ENCODE measurements around the gene EDRF1.
"Not testable (repeated sequence)": the region's sequence is repeated elsewhere in the genome, so short reads cannot be mapped to it uniquely, and the experiment has no call there.

Gene EDRF1

DNA sequence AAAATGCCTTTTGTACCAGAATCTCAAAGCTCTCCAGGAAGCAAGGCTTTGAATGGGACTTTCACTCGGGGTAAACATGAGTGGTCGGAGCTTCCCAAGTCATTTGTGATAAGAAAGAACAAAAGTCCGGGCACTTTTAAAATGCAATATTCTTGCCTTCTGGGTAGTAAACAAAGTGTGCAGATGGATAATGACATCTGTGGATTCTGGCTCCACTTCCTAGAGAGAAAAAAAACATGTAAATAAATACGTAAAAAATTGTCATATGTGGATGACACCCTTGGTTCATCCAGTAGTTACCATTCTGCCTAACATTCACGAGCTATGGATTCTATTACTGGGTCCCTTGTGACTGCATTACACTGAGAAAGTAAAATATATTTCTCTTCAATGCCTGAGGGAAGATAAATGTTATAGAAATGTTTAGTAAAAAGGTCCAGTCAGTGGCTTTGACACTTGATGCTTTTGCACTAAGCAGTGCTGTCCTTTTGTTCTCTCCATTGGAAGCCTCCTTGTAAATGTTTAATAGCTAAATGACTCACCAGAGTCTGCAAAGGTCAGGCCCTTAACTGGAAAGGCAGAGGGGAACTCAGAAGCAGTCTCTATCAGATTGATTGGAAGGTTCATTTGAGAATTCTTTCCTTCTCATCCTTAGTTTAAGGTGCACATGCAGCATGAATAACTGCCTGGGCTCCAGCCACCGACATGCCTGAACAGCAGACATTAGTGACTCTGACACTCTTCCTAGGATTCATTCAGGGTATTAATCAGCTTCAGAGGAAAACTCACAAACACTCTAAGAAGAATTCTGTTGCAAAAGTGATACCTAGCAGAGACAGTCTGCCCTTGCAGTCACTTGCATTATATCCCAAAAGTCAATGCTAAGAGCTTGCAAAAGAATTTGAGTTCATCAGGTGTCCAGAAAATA, 11.7 kb upstream of the EDRF1 start:
- DNase-seq (ENCODE audit: low read depth in 2 of 2): no peak

DNA sequence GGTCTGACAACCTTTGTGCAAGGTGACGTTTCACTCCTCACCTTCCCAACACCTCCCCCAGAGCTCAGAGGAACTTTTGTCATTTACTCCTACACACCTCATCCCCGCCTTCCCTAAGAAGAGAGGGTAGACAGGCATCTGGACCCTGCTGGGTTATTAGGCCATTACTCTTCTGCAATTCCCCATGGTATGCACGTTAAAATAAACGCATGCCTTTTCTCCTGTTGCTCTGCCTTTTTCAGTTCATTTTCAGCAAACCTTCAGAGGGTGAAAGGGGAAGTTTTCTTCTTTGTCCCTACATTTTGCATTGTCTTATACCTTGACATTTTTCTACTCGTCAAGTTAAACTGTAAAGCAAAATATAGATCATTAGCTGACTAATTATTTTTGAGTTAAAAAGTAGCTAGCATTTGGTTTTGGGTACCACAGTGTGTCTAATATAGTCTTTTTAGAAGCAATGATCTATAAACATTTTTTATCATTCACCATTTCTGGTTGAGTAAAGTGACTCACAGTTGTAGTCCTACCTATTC, 10.5 kb upstream of the EDRF1 start:
- no peak for DNase-seq (ENCODE audit: low read depth in 2 of 2)

GRCh38 chr10:125709553-125710474, 9.7 kb upstream of the EDRF1 start:
- no peak for DNase-seq (ENCODE audit: low read depth in 2 of 2)

DNA sequence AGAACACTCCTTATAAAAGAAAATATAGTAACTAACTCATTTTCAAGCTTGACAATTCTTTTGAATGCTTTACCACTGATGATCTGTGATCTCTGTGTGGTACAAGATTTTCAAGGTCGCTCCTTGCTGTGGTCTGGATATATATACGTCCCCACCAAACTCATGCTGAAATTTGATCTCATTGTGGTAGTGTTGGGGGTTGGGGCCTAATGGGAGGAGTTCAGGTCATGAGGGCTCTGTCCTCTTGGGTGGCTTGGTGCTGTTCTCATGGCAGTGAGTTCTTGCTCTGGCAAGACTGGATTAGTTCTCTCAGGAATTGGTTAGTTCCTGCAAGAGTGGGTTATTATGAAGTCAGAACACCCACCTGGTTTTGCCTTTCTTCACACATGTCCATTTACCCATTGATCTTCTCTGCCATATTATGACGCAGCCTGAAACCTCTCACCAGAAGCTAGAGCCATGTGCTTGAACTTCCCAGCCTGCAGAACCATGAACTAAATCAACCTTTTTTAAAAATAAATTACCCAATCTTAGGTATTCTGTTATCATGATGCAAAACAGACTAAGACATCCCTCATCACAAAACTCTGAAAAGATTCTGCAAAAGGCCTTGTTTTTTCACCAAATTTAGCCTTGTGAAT, 8.3 kb upstream of the EDRF1 start:
- no peak for DNase-seq (ENCODE audit: low read depth in 2 of 2)

DNA sequence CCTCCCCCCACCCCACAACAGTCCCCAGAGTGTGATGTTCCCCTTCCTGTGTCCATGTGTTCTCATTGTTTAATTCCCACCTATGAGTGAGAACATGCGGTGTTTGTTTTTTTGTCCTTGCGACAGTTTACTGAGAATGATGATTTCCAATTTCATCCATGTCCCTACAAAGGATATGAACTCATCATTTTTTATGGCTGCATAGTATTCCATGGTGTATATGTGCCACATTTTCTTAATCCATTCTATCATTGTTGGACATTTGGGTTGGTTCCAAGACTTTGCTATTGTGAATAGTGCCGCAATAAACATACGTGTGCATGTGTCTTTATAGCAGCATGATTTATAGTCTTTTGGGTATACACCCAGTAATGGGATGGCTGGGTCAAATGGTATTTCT, 4.8 kb upstream of the EDRF1 start:
- DNase-seq (ENCODE audit: low read depth in 2 of 2): not testable (repeated sequence)

DNA sequence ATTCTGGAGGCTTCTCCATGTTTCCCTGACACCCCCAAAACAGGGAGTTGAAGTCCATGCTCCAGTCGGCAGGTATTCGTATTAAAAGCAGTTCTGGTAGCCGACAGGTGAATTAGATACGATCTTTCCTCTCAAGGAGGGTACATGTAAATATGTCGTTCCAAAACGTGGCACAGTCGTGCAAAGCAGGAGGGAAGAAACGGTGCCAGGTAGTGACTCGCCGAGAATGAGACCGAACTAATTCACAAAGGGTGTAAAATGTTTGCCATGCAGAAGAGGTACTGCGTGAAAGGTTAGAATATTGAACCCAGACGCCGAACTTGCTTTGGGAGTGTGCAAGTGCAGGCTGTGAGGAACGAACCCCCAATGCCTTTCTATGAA, 483 bp downstream of the EDRF1 start:
- DNase-seq (ENCODE audit: low read depth in 2 of 2): no peak

DNA sequence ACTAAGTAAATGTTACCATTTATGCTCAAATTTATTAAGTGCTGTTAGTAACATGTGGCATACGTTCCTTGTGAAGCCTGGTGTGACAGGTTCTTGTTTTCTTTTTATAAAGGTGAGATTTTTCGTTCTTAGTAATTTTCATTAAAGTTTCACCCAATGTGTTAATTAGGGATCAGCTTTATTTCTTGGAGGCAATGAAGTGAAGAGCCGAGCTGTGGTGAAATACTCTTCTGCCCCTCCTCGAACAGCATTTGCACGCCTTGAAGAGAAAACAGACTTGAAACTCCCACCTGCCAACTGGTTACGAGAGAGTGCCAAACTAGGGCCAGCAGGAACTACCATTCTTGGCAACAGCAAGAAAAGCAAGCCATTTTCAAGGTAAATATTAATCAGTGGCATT, 1.5 kb downstream of the EDRF1 start:
- DNase-seq (ENCODE audit: low read depth in 2 of 2): no peak

DNA sequence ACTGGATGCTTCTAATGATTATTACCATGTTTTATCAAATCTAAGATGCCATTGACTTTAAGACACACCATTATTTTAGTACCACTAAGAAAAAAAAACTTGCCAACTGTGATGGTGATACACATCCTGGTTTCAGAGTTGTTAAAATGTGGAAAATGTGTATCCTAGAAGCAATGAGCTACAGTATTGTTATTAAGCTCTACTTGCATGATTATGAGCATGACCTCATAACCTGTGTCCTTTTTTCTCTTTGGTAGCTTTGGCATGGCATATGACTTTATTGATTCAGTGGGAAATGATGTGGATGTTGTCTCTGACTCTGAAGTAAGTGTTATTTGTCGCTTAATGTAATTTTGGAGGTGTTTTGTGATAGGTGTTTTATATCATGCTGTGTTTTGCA, 3.3 kb downstream of the EDRF1 start:
- DNase-seq (ENCODE audit: low read depth in 2 of 2): no peak

DNA sequence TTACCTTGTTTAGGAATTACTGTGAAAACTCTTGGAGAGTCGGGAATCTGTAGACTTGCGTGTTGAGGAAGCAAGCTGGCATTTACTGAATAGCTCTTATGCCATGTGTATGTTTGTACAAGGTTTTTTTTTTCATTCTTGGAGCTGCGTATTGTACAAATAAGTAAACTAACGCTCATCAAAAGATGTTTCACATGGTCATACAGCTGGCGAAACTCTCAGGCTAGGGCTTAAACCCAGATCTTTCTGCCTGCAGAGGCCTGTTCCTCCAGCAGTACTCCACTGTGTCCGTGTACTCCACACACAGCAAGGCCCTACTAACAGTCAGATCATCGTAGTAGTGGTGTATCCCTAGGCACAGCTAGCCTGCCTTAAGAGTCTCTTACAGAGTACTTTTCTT, 7.4 kb downstream of the EDRF1 start:
- DNase-seq (ENCODE audit: low read depth in 2 of 2): no peak

DNA sequence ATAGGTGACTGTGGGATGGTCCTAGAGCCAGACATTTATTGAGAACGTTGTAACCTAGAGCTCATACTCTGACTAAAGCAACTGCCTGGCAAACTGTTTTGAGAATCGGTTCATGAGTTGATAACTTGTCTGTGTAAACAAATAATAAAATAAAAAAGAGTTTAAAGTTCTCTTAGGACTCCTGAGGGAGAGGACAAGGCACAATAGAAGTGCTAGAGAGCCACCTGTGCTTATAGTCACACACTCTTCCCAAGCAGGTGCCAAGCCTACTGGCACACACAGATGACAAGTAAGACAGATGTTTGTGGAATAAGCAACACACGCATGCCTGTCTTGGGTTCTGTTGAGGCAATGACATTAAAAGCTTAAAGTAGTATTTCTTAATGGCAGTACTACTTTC, 7.9 kb downstream of the EDRF1 start:
- DNase-seq (ENCODE audit: low read depth in 2 of 2): no peak

- no peak for DNase-seq (ENCODE audit: low read depth in 2 of 2)
Measured at GRCh38 chr10:125734148-125734547, 14.6 kb downstream of the EDRF1 start.

DNA sequence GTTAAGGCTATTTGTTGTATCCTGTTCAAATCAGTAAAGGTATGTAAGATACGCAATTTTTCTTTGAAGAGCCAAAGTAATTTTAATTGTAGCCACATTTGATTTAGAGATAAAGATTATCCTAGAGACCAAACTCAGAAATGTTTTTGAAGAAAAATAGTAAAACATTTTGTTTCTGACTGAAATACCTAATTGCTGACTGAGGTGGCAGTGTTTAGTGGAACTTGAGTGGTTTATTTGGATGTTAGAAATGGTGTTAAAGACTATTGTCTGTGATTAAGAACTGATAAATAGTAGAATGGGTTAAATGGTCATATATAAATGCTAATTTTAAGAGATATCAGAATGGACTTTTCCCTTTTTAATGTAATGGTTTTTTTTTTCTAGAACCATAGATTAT, 15.3 kb downstream of the EDRF1 start:
- DNase-seq (ENCODE audit: low read depth in 2 of 2): no peak

DNA sequence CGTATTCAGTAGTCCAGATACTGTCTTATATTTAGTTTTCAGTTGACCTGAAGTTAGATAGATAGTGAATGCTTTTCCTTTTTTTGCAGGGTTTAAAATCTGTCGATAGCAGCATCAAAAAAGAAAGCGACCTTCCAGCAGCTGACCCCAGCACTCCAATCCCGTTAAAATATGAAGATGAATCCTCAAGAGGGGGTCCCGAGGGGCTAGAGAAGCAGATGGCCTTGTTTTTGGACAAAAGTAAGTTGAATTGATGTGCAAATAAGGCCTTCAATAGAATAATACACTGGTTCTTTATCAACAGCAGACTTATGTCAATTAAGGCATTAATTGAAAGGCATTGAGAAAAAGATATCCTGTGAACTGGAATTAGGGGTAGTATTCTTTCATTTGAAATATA, 18.7 kb downstream of the EDRF1 start:
- no peak for DNase-seq (ENCODE audit: low read depth in 2 of 2)

GRCh38 chr10:125739994-125740679, 20.6 kb downstream of the EDRF1 start:
- DNase-seq (ENCODE audit: low read depth in 2 of 2): no peak

DNA sequence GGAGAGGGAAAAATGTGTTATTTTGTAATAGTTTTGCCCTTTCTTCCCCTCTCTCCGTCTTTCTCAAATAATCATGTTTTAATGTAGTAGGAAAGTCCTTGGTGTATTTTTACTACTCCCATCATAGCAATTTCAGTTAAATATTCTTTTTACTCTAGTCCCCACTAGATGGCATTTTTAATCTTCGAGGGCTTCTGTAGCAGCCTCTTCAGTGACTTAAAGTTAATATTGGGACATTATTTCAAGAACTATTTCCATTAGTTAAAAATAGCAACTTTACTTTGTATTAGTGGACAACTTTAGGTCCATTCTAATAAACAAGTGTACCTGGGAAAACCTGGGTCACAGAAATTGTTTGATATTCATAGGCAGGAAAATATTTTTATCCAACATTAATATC, 23.0 kb downstream of the EDRF1 start:
- no peak for DNase-seq (ENCODE audit: low read depth in 2 of 2)

DNA sequence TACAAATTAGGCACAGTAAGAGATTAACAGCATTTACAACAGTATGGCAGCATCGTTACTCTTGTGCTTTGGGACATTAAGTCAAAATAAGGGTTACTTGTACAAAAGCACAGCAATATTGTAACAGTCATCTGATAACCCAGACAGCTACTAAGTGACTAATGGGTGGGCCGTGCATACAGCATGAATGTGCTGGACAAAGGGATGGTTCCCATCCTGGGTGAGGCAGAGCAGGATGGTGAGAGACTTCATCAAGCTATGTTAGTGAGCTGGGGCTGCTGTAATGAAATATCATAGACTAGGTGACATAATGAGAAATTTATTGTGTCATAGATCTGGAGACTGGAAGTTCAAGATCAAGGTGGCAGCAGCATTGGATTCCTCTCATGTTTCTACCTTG, 25.4 kb downstream of the EDRF1 start:
- no peak for DNase-seq (ENCODE audit: low read depth in 2 of 2)

DNA sequence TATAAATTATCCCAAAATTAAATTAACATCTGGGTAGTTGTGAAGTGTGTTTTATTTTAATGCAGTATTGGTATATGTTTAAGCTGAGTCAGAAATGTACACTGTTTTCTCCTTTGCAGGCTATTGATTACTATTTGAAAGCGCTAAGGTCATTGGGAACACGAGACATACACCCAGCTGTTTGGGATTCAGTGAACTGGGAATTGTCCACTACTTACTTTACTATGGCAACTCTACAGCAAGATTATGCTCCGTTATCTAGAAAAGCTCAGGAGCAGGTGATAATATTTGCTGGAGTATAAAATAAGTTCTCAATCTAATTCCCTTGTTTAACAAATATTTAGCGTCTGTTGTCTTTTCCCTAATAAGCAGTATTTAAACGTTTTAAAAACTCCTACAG, 27.9 kb downstream of the EDRF1 start:
- DNase-seq (ENCODE audit: low read depth in 2 of 2): no peak

- no peak for DNase-seq (ENCODE audit: low read depth in 2 of 2)
Measured at GRCh38 chr10:125756196-125756595, 36.7 kb downstream of the EDRF1 start.

DNA sequence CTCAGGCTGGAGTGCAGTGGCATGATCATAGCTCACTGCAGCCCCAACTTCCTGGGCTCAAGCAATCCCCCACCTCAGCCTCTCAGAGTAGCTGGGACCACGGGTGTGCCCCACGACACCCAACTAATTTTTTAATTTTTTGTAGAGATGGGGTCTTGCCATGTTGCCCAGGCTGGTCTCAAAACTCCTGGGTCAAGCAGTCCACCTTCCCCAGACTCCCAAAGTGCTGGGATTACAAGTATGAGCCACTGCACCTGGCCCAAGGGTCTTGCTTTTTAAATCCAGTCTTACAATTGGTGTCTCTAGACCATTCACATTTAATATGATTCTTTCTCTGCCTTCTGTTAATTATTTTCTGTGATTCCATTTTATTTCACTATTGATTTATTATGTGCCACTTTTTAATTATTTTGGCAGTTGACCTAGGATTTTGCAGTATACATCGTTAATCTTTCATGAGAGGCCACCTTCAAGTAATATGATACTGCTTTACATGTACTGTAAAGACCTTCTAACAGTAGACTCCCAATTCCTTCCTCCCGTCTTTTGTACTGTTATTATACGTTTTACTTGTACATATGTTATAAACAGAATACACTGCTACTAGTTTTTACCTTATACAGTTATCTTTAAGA, 37.5 kb downstream of the EDRF1 start:
- DNase-seq (ENCODE audit: low read depth in 2 of 2): no peak

GRCh38 chr10:125757742-125758141, 38.2 kb downstream of the EDRF1 start:
- no peak for DNase-seq (ENCODE audit: low read depth in 2 of 2)

DNA sequence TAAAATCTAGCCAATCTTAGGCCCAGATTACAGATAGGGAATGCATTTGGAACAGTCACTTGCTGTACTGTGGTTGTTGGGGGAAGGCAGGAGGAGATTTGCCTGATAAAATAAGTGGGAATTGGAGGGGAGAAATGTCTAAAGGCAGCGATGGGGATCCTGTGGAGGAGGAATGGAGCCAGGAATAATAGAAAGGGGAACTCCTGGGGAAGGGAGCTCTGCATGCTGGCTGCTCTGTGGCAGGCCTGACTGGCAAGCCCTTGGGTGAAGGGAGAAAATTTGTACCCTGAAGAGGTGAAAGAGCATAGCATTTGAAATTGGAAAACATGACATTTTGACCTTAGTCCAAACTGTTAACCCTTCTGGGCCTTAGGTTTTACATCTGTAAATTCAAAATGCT, 42.5 kb downstream of the EDRF1 start:
- DNase-seq (ENCODE audit: low read depth in 2 of 2): no peak
